ENCODE data around the gene CLSTN2. TPM values are rescaled to one million over a fixed set of nuclear protein-coding genes. Genes with fewer than 3 reads are reported as not detected.

The CLSTN2 gene
- total RNA-seq, 2 donors from 2014 or later: 3.5 to 60.3 TPM

- DNase-seq (ENCODE audit: low spot score): no peak
- no peak overlapping the region for H3K4me3 ChIP-seq
- no peak overlapping the region for H3K27ac ChIP-seq
- H3K4me1 ChIP-seq (replicated peaks): no peaks in the 10 kb centered on the region
- H3K27me3 ChIP-seq (replicated peaks; ENCODE audit: insufficient read depth): peaks cover 2% of the 10 kb centered on the region
- TF ChIP-seq POLR2A (IDR thresholded peaks at IDR 0.05) (no peak), POLR2AphosphoS5 (IDR thresholded peaks at IDR 0.05) (no peak)
- TF ChIP-seq, protein P1, sequence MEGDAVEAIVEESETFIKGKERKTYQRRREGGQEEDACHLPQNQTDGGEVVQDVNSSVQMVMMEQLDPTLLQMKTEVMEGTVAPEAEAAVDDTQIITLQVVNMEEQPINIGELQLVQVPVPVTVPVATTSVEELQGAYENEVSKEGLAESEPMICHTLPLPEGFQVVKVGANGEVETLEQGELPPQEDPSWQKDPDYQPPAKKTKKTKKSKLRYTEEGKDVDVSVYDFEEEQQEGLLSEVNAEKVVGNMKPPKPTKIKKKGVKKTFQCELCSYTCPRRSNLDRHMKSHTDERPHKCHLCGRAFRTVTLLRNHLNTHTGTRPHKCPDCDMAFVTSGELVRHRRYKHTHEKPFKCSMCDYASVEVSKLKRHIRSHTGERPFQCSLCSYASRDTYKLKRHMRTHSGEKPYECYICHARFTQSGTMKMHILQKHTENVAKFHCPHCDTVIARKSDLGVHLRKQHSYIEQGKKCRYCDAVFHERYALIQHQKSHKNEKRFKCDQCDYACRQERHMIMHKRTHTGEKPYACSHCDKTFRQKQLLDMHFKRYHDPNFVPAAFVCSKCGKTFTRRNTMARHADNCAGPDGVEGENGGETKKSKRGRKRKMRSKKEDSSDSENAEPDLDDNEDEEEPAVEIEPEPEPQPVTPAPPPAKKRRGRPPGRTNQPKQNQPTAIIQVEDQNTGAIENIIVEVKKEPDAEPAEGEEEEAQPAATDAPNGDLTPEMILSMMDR (IDR thresholded peaks at IDR 0.05): no peak
- intact Hi-C loops (cut with DNase I): no loop called here
- H3K9me3 ChIP-seq: no peaks in the 10 kb centered on the region
- H3K36me3 ChIP-seq: no peaks in the 10 kb centered on the region
- 85% methylated on average over 2 of the region's 2 CpGs for WGBS
Observed at GRCh38 chr3:140061211-140061610, 126.2 kb downstream of the CLSTN2 start.

- Histone ChIP-seq H3K36me3 (no peaks in the 10 kb centered on the region), H3K27ac (no peak overlapping the region), H3K27me3 (replicated peaks; ENCODE audit: insufficient read depth) (peaks cover 2% of the 10 kb centered on the region), H3K4me1 (replicated peaks) (no peaks in the 10 kb centered on the region), H3K4me3 (no peak overlapping the region), H3K9me3 (no peaks in the 10 kb centered on the region)
- DNase-seq (ENCODE audit: low spot score): no peak
- no peak for TF ChIP-seq POLR2A (IDR thresholded peaks at IDR 0.05)
- TF ChIP-seq, protein P1 (IDR thresholded peaks at IDR 0.05): no peak
- no peak for TF ChIP-seq POLR2AphosphoS5 (IDR thresholded peaks at IDR 0.05)
- intact Hi-C loops (cut with DNase I): no loop called here
Observed at GRCh38 chr3:140062461-140062860, 127.5 kb downstream of the CLSTN2 start.

DNA sequence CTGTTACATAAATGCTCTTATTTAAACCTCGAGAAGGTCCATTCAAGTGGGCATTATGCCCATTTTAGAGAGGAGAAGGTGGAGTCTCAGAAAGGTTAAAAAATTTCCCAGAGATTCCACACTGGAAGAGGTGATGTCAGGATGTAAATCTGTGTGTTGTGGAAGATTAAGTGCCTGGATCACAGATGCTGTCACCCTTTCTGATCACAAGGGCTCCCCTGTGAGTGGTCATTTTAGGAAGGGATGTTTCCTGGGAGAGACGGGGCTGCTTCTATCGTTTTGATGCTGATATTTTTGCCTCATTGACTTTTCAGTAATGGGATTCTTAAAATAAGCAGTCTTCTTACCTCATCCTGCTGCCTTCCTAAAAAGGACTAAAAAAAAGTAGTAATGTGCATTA lies 132.5 kb downstream of the CLSTN2 start:
- Histone ChIP-seq H3K36me3 (no peaks in the 10 kb centered on the region), H3K9me3 (no peaks in the 10 kb centered on the region), H3K4me1 (replicated peaks) (no peaks in the 10 kb centered on the region), H3K4me3 (no peak overlapping the region), H3K27ac (no peak overlapping the region), H3K27me3 (replicated peaks; ENCODE audit: insufficient read depth) (no peaks in the 10 kb centered on the region)
- 59% methylated on average over 3 of the region's 3 CpGs for WGBS
- no peak for DNase-seq (ENCODE audit: low spot score)
- intact Hi-C loops (cut with DNase I): no loop called here
- no peak for TF ChIP-seq POLR2A (IDR thresholded peaks at IDR 0.05)
- no peak for TF ChIP-seq POLR2AphosphoS5 (IDR thresholded peaks at IDR 0.05)
- TF ChIP-seq, protein P1 (IDR thresholded peaks at IDR 0.05): no peak

- H3K36me3 ChIP-seq: no peaks in the 10 kb centered on the region
- no peak for DNase-seq (ENCODE audit: low spot score)
- intact Hi-C loops (cut with DNase I): no loop called here
- TF ChIP-seq POLR2AphosphoS5 (IDR thresholded peaks at IDR 0.05) (no peak), POLR2A (IDR thresholded peaks at IDR 0.05) (no peak)
- TF ChIP-seq, protein P1 (IDR thresholded peaks at IDR 0.05): no peak
- no peak overlapping the region for H3K27ac ChIP-seq
- H3K9me3 ChIP-seq: no peaks in the 10 kb centered on the region
- no peak overlapping the region for H3K4me3 ChIP-seq
- no peaks in the 10 kb centered on the region for H3K27me3 ChIP-seq (replicated peaks; ENCODE audit: insufficient read depth)
- H3K4me1 ChIP-seq (replicated peaks): no peaks in the 10 kb centered on the region
Observed at GRCh38 chr3:140068494-140069017, 133.6 kb downstream of the CLSTN2 start.

DNA sequence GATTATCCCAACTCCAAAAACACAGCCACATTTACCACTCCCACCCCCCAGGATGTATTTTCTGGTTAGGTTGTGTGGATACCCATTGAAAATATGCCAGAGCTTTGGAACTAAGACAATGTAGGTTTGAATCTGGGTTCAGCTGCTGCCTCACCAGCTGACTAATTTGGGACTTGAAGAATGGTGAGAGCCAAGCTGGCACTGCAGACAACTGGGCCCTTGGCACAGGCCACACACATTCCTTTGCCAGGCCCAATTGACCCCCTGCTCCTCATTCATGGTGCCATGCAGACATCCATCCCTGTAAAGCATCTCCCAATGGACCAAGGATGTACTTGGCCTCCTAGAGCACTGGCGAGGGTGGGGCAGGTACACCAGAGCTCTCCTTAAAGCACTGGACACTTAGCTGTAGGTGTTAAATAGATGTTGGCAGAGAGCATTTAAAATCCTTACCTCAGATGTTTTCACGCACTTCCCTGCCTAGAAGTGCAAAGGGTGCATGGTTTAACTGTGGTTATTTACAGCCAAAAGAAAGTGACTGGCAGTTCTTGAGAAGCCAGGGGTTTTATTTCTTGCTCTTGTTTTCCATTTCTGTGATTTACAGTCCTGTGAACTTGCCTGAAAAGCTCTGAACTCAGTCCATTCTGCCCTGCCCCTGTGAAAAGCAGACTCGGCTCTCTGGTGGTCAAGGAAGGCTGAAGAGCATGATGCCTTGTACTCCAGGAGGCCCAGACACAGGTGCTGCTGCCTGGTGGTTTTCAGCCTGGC lies 138.5 kb downstream of the CLSTN2 start:
- TF ChIP-seq, protein P1 (IDR thresholded peaks at IDR 0.05): no peak
- TF ChIP-seq POLR2A (IDR thresholded peaks at IDR 0.05): no peak
- no peak for TF ChIP-seq POLR2AphosphoS5 (IDR thresholded peaks at IDR 0.05)
- Histone ChIP-seq H3K4me3 (no peak overlapping the region), H3K27me3 (replicated peaks; ENCODE audit: insufficient read depth) (peaks cover 2% of the 10 kb centered on the region), H3K4me1 (replicated peaks) (no peaks in the 10 kb centered on the region), H3K9me3 (no peaks in the 10 kb centered on the region), H3K36me3 (no peaks in the 10 kb centered on the region), H3K27ac (no peak overlapping the region)
- intact Hi-C loops (cut with DNase I): no loop called here
- DNase-seq (ENCODE audit: low spot score): no peak
- 88% methylated on average over 3 of the region's 3 CpGs for WGBS

All from prostate gland (tissue), 2 donors.